ENCODE results near the gene EXPH5.

The EXPH5 gene

GRCh38 chr11:108468478-108468864 lies 125.1 kb downstream of the EXPH5 start:
- no peak overlapping the region for H3K4me3 ChIP-seq (ENCODE audit: low read depth, low read length)
- TF ChIP-seq CTCF (IDR thresholded peaks at IDR 0.05; ENCODE audit: low read depth, low read length) (no peak), MAX (IDR thresholded peaks at IDR 0.05; ENCODE audit: low read depth, low read length) (no peak), POLR2A (IDR thresholded peaks at IDR 0.05; ENCODE audit: extremely low read depth, insufficient read length) (no peak), MYC (IDR thresholded peaks at IDR 0.05; ENCODE audit: low read depth, low read length) (no peak)
- peak; percentile 12 for DNase-seq (ENCODE audit: low read depth)

- TF ChIP-seq CTCF (IDR thresholded peaks at IDR 0.05; ENCODE audit: low read depth, low read length) (no peak), MAX (IDR thresholded peaks at IDR 0.05; ENCODE audit: low read depth, low read length) (0 out of 2 replicates have a peak, but pooled peaks have one; percentile 7), MYC (IDR thresholded peaks at IDR 0.05; ENCODE audit: low read depth, low read length) (no peak; the same call in none of the 2 replicates), POLR2A (IDR thresholded peaks at IDR 0.05; ENCODE audit: extremely low read depth, insufficient read length) (peak; percentile 98)
- DNase-seq (ENCODE audit: low read depth), result peak; percentile 98
- peak within 1 kb of the TSS; percentile 91 for H3K4me3 ChIP-seq (ENCODE audit: low read depth, low read length)
Observed at GRCh38 chr11:108467091-108467823, 126.3 kb downstream of the EXPH5 start, which contains the start of gene C11orf65. C11orf65 (minus strand) TSS chr11:108467529; CDS start chr11:108461559, 5,970 bp downstream.

GRCh38 chr11:108466405-108466804 lies 127.2 kb downstream of the EXPH5 start:
- peak; percentile 6 for DNase-seq (ENCODE audit: low read depth)
- TF ChIP-seq CTCF (IDR thresholded peaks at IDR 0.05; ENCODE audit: low read depth, low read length) (no peak), MAX (IDR thresholded peaks at IDR 0.05; ENCODE audit: low read depth, low read length) (no peak), POLR2A (IDR thresholded peaks at IDR 0.05; ENCODE audit: extremely low read depth, insufficient read length) (no peak), MYC (IDR thresholded peaks at IDR 0.05; ENCODE audit: low read depth, low read length) (no peak)
- peak overlapping the region; percentile 91 for H3K4me3 ChIP-seq (ENCODE audit: low read depth, low read length)
